Measurements from ENCODE around the gene CMAS. TPM values are rescaled to one million over a fixed set of nuclear protein-coding genes. Genes with fewer than 3 reads are reported as not detected.

The CMAS gene
- total RNA-seq (2022; extraction: Qiagen RNA extraction): 38.9 to 42.7 TPM (median 41.6 TPM) in 5 replicates

DNA sequence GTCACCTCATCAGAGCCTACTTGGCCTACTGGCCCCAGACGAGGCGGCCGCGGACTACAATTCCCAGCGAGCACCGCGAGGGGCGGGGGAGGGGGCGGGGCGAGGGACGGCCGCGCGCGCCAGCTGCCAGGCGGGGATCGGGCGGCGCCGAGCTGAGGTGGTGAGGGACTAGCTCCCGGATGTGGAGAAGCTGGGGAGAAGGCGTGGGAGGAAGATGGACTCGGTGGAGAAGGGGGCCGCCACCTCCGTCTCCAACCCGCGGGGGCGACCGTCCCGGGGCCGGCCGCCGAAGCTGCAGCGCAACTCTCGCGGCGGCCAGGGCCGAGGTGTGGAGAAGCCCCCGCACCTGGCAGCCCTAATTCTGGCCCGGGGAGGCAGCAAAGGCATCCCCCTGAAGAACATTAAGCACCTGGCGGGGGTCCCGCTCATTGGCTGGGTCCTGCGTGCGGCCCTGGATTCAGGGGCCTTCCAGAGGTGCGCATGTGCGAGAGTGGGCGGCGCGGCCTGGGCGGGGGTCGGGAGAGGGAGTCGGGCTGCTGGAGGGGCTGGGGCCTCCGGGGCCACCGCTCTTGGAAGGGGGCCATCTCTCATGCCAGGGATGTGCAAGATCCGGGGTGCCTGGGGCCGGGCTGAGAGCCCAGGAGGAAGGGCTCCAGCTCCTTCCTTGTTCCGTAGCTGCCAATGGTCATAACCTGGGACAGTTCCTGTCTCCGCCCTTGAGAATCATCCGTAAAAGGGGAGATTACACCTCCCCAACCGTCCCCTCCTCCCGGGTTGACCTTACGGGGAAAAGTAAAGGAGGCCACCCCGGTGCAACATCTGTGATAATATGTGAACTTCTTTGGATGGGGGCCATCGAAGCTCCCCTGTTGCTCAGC lies at the start of gene CMAS:
TSS of gene CMAS (plus strand) at position 129 of the 878 bp plus-strand sequence. CDS start at position 215, 86 bp downstream.

Other genes with a start within 250 kb of the CMAS start
- gene ABCC9, start 104.8 kb upstream of the CMAS start, total RNA-seq (2022; extraction: Qiagen RNA extraction): 0.01 to 0.02 TPM in 2 of 5 replicates, not detected in the others

Data from A549 treated with dexamethasone at 1 μM for 4 hours (cell line).